GM18951 (cell line): ENCODE measurements around the gene SLC38A2.

Source experiments
- POLR2A ChIP-seq: IDR thresholded peaks from 4 replicates; pipeline ENCODE4 v1.6.1; 2011; ENCODE audit warnings: mild to moderate bottlenecking; ENCODE audit not compliant: insufficient read length, insufficient read depth; ENCODE audit errors: extremely low read depth
- in situ Hi-C: fragments of 300-500 bp; cut with MboI; formaldehyde crosslinking; loops from one replicate; pipeline ENCODE4 v1.12.0; 2022; ENCODE audit warnings: low sequenced_read_pairs, mixed read lengths, inconsistent platforms; ENCODE audit not compliant: unreplicated experiment

SLC38A2 gene

GRCh38 chr12:46378530-46378929 is 6.0 kb upstream of the SLC38A2 start:
- no peak for TF ChIP-seq POLR2A
- in situ Hi-C loops: no loop called here

DNA sequence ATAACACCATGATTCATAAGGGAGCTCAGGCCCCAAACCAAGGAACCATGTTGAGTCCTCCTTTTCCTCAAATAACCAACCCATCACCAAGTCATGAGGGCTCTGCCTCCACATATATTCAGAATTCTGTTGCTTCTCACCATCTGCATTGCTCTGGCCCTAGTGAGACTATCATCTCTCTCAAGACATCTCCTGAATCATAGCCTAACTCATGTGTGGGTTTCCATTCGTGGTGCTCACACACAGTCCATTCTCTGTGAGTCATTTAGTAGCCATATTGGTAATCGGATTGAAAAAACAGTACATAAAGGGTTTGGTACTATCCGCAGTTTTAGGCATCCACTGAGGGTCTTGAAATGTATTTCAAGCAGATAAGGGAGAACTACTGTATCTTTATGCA is 5.1 kb upstream of the SLC38A2 start:
- in situ Hi-C loops: no loop called here

DNA sequence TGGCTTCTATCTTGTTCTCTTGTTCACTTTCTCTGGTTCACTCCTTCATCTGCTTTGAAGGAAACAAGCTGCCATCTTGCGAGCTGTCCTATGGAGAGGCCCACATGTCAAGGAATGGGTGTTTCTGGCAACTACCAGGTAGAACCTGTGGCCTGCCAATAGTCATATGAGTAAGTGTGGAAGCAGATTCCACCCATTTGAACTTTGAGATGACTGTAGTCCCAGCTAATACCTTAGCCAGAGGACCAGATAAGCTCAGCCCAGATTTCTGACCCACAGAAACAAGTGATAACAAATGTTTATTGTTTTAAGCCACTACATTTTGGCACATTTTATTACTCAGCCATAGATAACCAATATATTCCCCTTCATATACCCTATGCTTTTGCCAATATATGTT is 4.0 kb upstream of the SLC38A2 start:
- TF ChIP-seq POLR2A: no peak
- in situ Hi-C loops: no loop called here

More for the DNA sequence above, 5.1 kb upstream of the SLC38A2 start:
- no peak for TF ChIP-seq POLR2A

GRCh38 chr12:46374711-46375110 is 2.1 kb upstream of the SLC38A2 start:
- in situ Hi-C loops: no loop called here
- no peak for TF ChIP-seq POLR2A

GRCh38 chr12:46374310-46374709 is 1.7 kb upstream of the SLC38A2 start:
- no peak for TF ChIP-seq POLR2A
- in situ Hi-C loops: no loop called here

DNA sequence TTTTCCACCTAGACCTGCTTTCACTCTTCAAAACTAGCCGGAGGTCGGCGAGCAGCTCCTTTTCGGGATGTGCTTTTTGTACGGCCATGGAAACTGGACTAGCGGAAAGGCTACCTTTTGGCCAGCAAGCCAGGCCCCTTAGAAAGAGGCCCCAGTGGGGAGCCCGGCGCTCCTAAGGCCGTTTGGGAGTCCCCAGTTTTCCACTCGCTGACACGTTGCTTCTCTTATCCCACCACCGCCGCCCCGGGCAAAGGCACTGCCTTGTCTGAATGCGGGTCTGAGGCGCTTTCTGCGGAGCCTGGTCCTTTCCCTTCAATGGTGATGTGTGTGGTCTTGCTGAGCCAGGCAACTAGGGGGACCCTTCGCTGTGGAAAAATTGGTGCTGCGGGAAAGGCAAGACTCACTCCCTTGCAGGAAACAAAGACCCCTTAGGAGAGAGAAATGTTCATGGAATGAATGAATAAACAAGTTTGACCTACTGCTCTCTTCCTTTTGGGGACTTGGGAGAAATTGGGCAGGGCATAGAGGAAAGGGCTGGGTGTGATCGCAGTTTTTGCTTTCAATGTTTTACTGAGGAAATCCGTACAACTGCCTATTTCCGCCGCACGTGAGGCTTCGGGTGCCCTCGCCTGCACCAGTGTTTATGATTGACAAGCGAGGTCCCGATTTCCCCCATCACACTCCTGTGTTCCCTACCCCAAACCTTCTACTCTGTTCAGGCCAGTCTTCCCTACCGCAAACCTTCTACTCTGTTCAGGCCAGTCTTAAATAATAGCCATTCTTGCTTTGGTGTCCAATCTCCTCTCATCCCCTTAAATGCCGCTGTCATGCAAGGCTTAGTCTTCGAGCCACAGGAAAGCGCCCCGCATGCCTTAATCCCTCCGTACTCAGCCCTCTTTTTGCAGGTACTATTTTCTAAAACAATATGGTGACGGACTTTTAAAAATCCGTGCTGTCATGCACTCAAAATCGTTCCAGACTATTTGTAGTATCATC is 1.0 kb upstream of the SLC38A2 start:
- no peak for TF ChIP-seq POLR2A
- in situ Hi-C loops: no loop called here

DNA sequence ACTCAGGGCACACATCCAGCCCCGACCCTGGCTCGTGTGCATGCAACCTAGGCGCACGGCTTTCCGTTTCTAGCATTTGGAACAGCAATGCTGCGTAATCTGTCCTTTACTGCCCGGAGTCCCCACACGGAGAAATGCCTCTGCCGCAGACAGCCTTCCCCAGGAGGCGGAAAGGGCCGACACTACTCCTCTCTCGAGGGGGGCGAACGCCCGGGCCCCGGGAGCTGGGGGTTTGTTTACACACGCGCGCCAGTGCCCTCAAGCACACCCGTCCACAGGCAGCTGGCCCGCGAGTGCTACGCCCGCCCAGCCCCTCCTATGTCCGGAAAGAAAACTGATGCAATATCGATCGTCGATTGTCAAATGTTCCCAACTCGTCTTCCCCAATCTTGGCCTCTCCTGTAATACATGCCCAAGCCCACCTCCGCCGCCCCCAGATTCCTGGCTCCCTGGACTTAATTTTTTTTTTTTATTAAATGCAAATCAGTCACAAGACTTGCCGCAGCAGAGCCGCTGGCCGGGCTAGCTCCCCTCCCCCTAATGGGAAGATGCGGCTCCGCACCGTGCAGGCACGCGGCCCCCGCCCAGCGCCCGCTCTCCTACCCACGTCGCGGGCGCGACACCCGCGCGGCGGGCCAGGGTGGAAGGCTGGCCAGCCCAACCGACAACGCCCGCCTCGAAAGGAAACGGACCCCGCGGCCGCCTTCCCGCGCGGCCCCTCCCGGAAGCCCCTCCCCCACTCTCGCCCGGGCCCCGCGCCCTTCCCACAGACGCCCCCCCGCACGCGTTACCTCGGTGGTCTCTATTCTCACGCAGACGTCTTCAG is 642 bp downstream of the SLC38A2 start:
- no peak for TF ChIP-seq POLR2A
- in situ Hi-C loops: no loop called here

DNA sequence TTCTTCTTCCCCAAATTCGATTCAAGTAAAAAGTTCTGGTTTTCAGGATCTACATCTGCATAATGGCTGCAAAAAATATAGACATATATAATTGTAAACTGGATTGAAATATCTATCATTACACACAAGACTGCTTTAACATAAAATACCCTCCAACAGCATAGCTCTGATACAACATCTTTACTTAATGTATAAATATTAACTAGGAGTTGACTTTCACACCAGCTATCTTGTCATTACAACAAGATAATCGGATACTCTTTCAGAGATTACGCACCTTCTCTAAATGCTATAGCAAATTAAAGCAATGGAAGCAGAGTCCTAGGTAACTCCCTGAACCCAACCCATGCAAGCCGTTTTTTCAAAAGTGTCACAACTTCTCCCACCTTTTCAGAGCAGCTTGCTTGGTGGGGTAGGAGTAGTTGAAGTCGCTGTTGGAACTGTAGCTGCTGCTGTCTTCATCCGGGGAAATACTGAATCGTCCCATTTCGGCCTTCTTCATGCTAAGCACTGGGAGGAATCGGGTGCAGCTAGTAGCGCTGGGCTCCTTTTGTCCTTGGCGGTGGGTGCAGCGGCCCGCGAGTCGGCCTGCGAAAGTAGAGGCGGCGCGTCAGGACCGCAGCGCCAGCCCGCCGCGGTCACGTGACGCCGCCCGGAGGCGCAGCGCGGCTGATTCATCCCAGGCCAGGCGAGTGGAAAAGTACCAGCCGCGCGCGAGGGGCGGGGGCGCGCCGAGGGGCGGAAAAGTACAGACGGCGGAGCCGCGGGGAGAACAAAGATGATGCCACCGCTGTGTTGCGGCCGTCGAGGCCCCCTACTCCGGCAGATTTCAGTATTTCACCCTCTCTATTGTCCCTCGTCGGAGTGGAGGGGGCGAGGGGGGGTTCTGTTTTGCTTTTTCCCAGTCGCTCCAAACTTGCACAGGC is 1.5 kb downstream of the SLC38A2 start:
- in situ Hi-C loops: no loop called here
- TF ChIP-seq POLR2A: peak; percentile 71

- in situ Hi-C loops: no loop called here
- TF ChIP-seq POLR2A: no peak
Measured at GRCh38 chr12:46370380-46370734, 2.2 kb downstream of the SLC38A2 start.

- TF ChIP-seq POLR2A: no peak
- in situ Hi-C loops: no loop called here
Measured at GRCh38 chr12:46369474-46370379, 2.8 kb downstream of the SLC38A2 start.

DNA sequence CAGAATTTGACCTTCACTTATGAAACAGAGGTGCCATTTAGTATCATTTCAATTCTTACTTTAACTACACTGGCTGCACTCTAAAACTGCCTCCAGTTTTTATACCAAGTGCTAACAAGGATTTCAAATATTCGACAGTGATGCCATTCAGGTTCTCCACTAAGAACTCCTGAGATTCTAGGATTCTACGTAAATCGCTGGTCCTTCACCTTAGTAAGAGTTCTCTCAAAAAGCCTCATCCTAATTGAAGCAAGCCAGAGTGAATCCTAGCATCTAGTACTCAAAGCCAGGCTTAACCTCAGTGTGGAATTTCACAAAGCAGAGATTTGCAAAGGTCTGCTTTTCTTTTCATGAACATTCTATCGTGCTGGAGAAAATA is 3.5 kb downstream of the SLC38A2 start:
- in situ Hi-C loops: no loop called here
- TF ChIP-seq POLR2A: no peak

- in situ Hi-C loops: no loop called here
- TF ChIP-seq POLR2A: no peak
Measured at GRCh38 chr12:46368684-46369083, 3.9 kb downstream of the SLC38A2 start.
